Activated CD4-positive, alpha-beta T cell treated with anti-CD3 and anti-CD28 coated beads, Interleukin-2, amount 50 U/mL, for 1 hour (primary cell): Measurements from ENCODE around the gene PITX1.

Experiments
- DNase-seq: peaks from one replicate; pipeline ENCODE4 v3.0.0-alpha.2; 2020

PITX1 gene

GRCh38 chr5:135040333-135041144 is 6.5 kb upstream of the PITX1 start:
- DNase-seq = no peak

GRCh38 chr5:135040034-135040332 is 6.0 kb upstream of the PITX1 start:
- DNase-seq = no peak

DNA sequence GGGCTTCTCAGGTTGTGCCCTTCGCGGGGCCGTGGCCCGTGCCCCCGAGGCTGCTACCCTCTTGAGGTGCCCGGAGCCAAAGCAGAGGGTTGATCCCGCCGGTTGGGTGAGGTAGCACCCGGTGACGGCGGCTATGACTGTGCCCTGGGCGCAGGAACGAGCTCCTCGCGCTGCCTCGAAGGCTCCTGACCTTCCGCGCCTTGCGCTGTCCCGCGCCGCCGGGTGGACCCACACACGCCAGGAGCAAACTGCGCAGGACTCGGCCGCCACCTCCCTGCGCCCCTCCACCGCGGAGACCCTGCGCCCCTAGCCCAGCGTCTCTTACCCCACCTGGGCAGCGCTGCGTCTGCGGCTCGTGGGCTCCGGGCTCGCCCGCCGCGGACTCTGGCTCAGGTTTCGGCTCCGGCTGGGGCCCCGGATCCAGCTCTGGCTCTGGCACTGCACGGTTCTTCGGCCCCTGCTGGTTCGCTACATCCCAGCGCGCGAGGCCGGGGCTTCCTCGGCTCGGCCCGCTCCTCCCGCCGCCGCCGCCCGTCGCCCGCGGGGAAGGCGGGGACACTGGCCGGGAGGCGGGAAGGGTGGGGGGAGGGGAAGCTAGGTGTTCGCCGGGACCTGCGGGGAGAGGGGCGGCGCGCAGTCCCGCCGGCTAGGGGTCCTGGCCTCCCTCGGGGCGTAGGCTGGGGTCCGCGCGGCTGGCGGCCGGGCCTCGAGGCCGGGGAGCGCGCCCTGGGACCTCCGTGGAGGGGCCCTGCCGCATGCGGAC is 5.4 kb upstream of the PITX1 start:
- DNase-seq = no peak

- no peak for DNase-seq
Measured at GRCh38 chr5:135038813-135039270, 4.8 kb upstream of the PITX1 start.

GRCh38 chr5:135038205-135038812 is 4.3 kb upstream of the PITX1 start:
- no peak for DNase-seq

DNA sequence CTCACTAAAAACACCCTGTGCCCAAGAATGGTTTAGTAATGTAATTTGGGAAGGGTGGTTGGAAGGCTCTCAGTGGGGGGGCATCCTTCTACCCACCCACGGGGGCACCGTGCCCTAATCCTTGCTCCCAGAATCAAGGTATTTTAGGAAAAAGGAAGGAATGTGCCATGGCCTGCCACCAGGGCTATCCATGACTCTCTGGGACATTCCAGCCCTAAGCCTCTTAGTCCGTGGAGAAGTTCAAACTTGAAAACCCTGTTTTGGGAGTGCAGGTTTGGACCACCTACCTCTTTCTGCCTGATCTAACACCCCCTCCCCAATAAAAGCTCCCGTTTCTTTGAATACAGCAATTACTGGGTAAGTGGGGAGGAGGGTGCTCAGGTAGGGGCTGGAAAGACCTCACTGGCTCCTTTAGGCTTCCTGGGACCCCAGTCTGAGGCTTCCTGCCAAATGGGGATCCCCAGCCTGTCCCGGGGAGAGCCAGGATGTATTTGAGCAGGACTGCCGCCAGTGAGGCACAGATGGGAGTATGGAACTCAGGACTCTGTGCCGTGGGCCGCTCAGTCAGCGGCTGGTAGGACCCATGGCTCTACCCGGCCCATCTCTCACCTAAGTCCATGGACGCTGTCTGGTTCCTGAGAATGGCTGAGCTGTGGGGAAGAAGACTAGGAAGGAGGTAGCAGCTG is 3.6 kb upstream of the PITX1 start:
- DNase-seq = no peak

DNA sequence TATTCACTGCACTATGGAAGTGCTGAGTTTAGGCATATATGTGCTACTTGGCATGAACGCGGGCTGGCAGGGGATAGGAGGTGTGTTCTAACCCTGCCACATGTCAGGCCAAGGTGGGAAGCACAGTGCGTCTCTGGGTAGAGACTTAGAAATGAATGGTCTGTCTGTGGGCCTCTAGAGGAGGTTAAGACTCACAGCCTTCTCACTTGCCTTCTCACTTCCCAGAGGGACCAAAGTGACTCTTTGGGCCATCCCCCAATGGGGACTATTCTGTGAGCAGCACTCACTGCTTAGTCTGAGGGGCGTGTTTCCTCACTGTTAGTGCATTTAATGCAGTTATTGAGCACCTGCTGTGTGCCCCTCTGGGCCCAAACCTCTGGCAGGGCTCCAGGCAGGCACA is 2.4 kb upstream of the PITX1 start:
- DNase-seq = no peak

DNA sequence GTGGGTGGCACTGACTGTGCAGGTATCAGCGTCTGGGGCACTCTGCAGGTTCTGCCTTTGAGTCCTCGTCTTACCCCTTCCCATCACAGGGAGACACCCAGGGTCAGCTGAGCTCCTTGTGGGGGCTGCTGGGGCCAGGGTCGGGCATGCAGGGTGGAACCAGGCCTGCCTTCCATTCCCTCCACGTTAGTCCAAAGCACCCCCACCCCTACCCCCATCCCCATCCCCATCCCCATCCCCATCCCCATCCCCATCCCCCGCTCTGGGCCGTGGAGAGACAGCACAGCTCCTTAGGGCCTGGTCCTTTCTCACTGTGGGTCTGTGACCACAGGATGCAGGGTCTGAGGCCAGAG is 1.6 kb upstream of the PITX1 start:
- DNase-seq = no peak

DNA sequence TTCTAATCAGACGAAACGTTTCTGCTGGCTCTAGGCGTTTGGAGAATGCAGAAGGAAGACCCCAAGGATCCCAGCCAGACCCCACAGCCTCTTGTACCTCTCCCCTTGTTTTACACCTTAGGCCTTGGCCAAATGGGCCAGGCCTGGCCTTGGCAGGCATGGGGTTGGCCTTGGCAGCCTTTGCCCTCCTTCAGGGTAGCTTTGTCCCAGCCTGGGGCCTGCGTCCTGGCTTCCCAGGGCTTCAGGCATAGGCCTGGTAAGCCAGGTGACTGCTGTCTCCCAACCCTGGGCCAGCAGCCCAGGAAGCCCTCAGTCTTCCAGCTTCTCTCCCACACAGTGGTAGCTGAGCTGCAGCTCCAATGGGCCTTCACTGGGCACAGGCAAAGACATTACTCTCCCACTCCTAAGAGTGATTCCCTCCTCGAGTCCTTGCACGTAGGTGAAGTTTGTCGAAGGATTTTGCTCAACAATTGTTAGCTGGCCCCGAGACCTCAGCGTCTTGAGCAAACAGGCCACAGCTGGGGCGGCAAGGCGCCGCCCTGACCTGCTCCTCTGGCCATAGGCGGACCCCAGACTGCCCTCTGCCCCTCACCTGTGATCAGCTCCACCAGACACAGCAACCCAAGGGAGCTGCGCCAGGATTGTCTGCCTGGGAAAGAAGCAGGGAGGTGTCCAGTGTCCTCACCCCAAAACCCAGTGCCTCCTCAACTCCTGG is 1.1 kb upstream of the PITX1 start:
- DNase-seq = no peak

DNA sequence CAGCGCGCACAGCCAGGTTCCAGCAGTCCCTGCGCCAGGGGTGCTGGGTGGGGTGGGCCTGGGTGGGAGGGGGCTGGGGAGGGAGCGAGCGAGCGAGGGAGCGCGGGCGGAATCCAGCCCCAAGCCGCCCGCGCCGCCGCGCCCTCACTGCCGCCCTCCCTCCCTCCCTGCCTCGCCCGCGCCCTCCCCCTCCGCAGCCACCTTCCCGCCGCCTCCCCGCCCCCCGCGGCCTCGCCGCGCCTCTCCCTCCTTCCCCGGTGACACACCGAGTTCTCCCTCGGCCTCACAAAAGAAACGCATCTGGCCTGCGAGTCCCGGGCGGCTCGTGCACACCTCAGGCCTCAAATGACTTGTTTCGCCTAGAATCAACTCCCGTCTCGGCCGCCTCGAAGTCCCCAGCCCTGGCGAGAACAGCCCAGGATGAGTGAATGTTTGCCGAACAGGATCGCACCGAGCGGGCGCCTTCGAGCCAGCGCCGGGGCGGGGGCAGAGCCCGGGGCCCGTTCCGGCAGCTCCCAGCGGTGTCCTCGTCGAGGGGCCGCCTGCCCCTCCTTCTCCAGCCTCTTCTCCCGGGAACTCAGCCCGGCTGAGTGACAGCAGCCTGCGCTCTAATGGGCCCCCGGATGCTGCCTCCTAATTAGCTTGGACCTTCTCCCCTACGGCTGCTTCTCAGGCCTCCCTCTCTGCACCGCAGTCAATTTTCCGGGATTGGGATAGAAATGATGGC is 371 bp upstream of the PITX1 start:
- peak; percentile 14 for DNase-seq

GRCh38 chr5:135032999-135033861 is 798 bp downstream of the PITX1 start:
- DNase-seq = no peak

DNA sequence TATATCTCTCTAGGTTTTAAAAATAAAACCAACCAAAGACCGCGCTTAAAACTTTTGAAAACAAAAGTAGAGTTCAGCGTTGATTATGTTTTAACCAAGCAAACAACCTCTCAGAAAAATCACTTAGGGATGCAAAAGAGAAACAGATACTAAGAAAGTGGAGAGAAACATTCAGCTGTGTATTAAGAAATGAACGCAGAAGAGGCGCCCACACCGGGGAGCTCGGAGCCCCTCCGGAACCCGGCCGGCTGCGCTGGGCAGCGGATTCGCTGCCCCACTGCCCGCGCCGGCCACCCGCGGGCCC is 1.4 kb downstream of the PITX1 start:
- DNase-seq = no peak

- DNase-seq = no peak
Measured at GRCh38 chr5:135031813-135032694, 2.0 kb downstream of the PITX1 start.

DNA sequence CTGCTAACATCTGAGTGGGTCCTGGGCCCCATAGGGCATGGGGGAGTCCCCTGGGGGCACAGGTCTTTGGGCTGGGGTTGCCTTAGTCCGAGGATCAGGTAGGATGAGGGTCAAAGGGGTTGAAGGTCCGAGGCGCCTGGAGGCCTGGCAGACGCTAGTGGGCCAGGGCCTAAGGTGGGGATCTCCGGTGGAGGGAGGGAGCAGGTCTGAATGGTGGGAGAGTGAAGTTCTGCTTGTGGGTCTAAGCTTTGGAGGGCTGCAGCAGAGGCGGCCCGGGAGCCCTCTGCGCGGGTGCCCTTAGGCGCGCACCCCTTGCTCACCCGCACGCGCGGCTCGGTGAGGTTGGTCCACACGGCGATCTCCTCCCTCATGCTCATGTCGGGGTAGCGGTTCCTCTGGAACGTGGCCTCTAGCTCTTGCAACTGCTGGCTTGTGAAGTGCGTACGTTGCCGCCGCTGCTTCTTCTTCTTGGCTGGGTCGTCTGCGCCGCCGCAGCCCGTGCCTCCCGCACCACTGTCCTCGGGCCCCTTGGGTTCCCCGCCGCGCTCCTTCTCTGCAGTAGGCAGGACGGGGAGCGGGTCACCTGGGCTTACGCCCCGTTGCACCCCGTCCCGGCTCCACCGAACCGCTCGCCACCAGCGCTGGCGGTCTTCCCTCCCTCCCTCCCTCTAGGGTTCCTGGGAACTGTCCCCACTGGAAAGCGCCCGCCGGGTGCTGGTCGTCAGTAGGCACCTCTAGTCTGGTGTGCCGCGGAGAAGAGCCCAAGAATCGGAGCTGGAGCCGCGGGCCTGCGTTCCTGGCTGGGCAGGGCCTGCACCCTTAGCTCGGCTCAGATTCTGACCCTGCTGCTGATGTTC is 2.8 kb downstream of the PITX1 start:
- DNase-seq = no peak

GRCh38 chr5:135030123-135030955 is 3.7 kb downstream of the PITX1 start:
- no peak for DNase-seq

- DNase-seq = no peak
Measured at GRCh38 chr5:135029477-135030122, 4.4 kb downstream of the PITX1 start.

DNA sequence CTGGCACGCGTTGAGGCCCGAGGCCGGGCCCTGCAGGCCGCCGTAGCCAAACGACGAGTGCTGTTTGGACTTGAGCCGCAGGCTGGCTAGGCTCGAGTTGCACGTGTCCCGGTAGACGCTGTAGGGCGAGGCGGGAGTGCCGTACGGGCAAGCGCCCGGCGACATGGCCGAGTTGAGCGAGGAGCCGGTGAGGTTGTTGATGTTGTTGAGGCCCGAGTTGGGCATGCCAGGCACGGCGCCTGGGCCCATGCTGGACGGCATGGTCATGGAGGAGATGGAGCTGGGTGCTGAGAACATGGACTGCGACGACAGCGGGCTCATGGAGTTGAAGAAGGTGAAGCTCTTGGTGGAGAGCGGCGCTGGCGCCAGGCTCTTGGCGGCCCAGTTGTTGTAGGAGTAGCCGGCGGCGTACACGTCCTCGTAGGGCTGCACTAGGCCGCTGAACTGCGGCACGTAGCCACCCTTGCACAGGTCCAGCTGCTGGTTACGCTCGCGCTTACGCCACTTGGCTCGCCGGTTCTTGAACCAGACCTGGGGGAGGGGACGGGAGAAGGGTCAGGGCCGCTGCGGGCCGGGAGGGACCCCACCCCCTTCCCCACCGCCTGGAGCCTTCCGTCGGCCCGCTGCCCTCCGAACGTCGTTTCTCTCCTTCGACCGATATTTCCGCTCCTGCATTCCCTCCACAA is 5.1 kb downstream of the PITX1 start:
- no peak for DNase-seq
